Thymus (tissue), 11 donors: ENCODE data around the gene UVSSA. TPM values are rescaled to one million over a fixed set of nuclear protein-coding genes. Genes with fewer than 3 reads are reported as not detected.
"Not testable (repeated sequence)": the region's sequence is repeated elsewhere in the genome, so short reads cannot be mapped to it uniquely, and the experiment has no call there.

ENCODE experiments used
- DNase-seq, 9 donors: peaks; one replicate each; pipeline ENCODE4 v3.0.0-alpha.2; 2013; ENCODE audit warnings: low spot score in 9 of 9, low read depth in 6 of 9, missing footprints in 1 of 9
- H3K27ac ChIP-seq, 2 donors: one replicate each; pipeline ENCODE4 v1.5.1; 2013; ENCODE audit warnings: control low read depth in 1 of 2, low read depth in 1 of 2, low read length in 1 of 2, mild to moderate bottlenecking in 1 of 2, moderate library complexity in 1 of 2
- H3K27me3 ChIP-seq, 2 donors: one replicate each; pipeline ENCODE4 v1.5.1; 2013; ENCODE audit warnings: low read length in 1 of 2; ENCODE audit not compliant: control insufficient read depth in 2 of 2, insufficient read depth in 1 of 2
- H3K36me3 ChIP-seq, 2 donors: one replicate each; pipeline ENCODE4 v1.5.1; 2013; ENCODE audit warnings: low read length in 1 of 2, mild to moderate bottlenecking in 1 of 2, moderate library complexity in 1 of 2; ENCODE audit not compliant: control insufficient read depth in 2 of 2, insufficient read depth in 2 of 2
- H3K4me1 ChIP-seq, 2 donors: one replicate each; pipeline ENCODE4 v1.5.1; 2013; ENCODE audit warnings: low read length in 2 of 2; ENCODE audit not compliant: control insufficient read depth in 2 of 2, insufficient read depth in 2 of 2
- H3K4me3 ChIP-seq, 2 donors: one replicate each; pipeline ENCODE4 v1.5.1; 2013; ENCODE audit warnings: low read length in 2 of 2, control low read depth in 1 of 2, mild to moderate bottlenecking in 1 of 2
- H3K9me3 ChIP-seq, 2 donors: one replicate each; pipeline ENCODE4 v1.5.1; 2013; ENCODE audit warnings: low read length in 1 of 2, mild to moderate bottlenecking in 1 of 2; ENCODE audit not compliant: control insufficient read depth in 2 of 2, insufficient read depth in 1 of 2
- whole genome bisulfite sequencing: extraction: QIAGEN DNeasy Blood & Tissue Kit; methylation state at CpG from one replicate; pipeline ENCODE4 v1.1.7; 2013; 5-methylcytosine and 5-hydroxymethylcytosine counted together
- polyA plus RNA-seq: library from polyadenylated mRNA; stranded (reverse); fragments of 200-250 nt; gene quantifications from one replicate; pipeline ENCODE4 v1.2.3, GENCODE V29; 2013
- total RNA-seq: library from RNA; stranded (reverse); fragments of 120-200 nt; gene quantifications from one replicate; pipeline ENCODE4 v1.2.4, GENCODE V29; 2013
- donor health status: healthy.

UVSSA gene
- total and polyA plus RNA-seq, 2 donors, result 3.9 to 15.4 TPM

DNA sequence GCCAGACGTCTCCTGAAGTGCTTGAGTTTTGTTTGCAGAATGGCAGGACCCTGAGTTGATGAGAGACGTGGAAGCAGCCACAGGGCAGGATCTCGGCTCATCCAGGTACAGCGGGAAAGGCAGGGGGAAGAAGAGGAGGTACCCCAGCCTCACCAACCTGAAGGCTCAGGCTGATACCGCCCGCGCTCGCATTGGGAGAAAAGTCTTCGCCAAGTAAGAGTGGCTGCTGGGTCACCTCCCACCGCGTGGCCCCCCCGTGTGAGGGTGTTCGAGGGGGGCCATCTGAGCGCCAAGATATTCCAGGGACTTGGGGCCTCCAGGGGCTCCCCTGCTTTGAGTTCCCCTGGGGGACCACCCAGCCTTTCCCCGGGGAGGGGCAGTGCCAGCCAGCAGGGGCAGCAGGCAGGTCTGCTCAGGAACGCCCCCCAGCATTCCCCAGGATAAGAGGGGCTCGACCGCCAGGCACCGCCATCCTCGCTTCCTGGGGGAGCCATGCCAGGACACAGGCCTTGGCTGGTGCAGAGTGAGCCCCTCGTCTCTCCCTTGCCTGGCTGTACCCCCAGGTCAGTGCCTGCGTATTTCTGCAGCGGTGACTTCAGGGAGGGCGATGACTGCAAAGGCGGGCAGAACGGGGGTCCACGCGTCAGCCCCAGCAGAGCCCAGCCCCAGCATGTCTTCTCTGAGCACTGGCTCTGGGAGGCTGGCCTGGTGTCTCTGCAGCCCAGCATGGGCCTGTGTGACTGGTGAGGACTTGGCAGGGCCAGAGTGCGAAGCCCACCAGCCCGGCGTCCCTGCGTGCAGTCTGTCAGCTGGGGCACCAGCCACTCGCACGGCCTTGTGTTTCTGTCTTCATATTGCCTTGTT, 37.0 kb downstream of the UVSSA start:
- H3K36me3 ChIP-seq, result peaks cover 0 to 41% of the 10 kb centered on the region in 2 donors
- no peak overlapping the region for H3K27ac ChIP-seq
- WGBS, result 91% methylated on average over 34 of the region's 34 CpGs
- no peak for DNase-seq
- no peaks in the 10 kb centered on the region for H3K27me3 ChIP-seq
- no peaks in the 10 kb centered on the region for H3K4me1 ChIP-seq
- no peak overlapping the region for H3K4me3 ChIP-seq
- peaks cover 0 to 1% of the 10 kb centered on the region in 2 donors for H3K9me3 ChIP-seq

DNA sequence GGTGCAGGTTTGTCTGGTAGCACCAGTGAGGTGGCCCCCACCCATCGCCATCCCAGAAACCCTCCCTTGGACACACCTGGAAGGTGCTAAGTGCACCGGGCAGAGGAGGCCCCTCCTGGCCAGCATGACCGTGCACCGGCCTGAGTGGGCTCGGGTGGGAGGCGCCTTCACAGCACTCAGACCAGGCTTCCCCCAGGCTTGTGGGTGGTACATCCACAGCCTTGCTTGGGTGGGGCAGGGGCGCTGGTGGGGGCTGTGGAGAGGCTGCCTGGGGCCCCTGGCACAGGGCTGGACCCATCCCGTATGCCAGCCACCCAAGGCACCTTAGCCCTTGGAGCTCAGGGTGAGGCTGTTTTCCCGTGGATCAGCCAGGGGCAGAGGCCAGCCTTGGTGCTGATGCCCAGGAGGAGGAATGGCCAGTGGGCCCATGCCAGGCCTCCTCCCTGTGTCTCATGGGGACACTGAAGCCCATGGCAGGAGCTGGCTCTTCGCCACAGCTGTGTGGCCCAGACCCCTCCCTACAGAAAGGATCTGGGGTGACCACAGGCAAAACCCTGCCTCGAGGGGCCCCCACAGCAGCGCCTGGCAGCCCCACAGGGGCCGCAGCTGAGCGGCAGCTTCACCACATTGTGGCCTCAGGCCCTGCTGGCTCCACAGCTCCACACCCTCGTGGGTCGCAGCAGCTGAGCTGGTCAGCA, 37.8 kb downstream of the UVSSA start:
- DNase-seq, result no peak
- no peak overlapping the region for H3K27ac ChIP-seq
- WGBS, result 98% methylated on average over 16 of the region's 16 CpGs
- no peak overlapping the region for H3K4me3 ChIP-seq
- H3K36me3 ChIP-seq, result peaks cover 0 to 38% of the 10 kb centered on the region in 2 donors
- H3K9me3 ChIP-seq, result peaks cover 0 to 1% of the 10 kb centered on the region in 2 donors
- no peaks in the 10 kb centered on the region for H3K4me1 ChIP-seq
- H3K27me3 ChIP-seq, result no peaks in the 10 kb centered on the region

DNA sequence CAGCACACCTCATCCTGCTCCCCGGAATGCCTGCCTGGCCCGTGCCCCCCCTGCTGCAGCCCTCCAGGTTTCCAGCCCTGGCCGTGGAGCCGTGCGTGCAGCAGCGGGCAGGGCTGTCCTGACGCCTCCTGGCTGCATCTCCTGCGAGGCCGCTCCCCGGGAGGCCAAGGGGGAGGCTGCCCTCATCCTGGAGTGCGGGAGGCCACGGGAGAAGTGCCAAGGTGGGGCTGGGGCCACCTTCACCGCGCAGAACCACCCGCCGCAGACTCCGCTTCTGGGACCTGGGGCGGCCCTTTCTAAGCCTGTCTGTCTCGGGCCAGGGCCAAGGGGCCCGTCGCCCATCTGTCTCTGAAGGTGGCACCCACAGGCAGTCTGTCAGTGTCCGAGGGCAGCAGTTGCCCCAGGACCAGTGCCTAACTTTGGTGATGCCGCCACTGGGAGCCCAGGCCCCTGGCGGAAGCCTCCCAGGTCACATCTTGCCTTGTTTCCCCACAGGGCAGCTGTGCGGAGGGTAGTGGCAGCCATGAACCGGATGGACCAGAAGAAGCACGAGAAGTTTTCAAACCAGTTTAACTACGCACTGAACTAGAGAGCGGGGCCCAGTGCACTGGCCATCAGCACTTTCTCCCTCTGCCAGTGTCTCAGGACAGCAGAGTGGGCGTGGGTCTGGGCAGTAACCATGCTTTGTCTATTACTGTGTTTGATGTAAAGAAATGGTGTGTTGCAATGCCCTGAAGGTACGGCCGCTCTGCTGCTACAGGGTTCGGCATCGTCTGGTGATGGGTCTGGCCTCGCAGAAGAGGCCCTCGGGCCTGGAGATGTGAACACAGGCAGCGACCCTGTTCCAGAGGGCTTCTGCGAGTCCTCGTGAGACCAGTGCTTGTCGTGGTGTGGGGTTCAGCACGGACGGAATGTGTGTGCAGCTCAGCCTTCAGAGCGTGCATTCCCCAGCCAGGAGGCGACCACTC, 38.6 kb downstream of the UVSSA start:
- no peak overlapping the region for H3K4me3 ChIP-seq
- H3K4me1 ChIP-seq, result no peaks in the 10 kb centered on the region
- WGBS, result 98% methylated on average over 44 of the region's 44 CpGs
- no peaks in the 10 kb centered on the region for H3K27me3 ChIP-seq
- DNase-seq, result no peak
- peaks cover 0 to 38% of the 10 kb centered on the region in 2 donors for H3K36me3 ChIP-seq
- H3K27ac ChIP-seq, result no peak overlapping the region
- H3K9me3 ChIP-seq, result peaks cover 0 to 1% of the 10 kb centered on the region in 2 donors

DNA sequence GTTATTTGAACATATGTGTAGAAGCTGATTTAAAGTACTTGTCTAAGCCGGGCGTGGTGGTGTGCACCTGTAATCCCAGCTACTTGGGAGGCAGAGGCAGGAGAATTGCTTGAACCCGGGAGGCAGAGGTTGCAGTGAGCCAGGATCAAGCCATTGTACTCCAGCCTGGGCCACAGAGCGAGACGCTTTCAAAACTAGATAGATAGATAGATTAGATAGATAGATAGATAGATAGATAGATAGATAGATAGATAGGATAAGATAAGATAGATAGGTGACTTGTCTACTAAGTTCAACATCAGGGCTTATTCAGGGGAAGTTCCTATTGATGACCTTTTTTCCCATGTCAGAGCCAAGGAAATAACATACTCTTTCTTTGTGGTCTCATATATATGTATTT, 46.4 kb downstream of the UVSSA start:
- not testable (repeated sequence) for DNase-seq, H3K27me3 ChIP-seq, H3K27ac ChIP-seq, H3K4me1 ChIP-seq, H3K4me3 ChIP-seq, H3K36me3 ChIP-seq
- WGBS, result 98% methylated on average over 5 of the region's 5 CpGs
- H3K9me3 ChIP-seq, result peaks cover 8 to 32% of the 10 kb centered on the region in 2 donors

DNA sequence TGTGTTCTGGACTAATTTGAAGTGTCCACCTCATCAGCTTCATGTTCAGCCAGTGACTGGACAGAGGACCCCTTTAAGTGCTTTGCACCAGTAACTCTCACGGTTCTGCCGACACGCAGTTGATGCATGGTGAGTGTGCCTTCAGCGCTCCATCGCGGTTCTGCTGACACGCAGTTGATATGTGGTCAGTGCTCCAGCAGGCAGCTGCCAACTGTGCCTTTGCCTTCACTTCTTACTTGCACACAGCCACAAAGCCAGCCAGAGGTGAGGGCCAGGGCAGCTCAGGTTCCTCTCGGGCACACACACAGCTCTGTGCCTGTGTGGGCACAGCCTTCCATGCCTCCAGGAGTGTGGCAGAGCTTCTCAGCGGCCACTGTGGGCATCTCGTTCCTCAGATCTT, 46.9 kb downstream of the UVSSA start:
- DNase-seq, result no peak
- whole genome bisulfite sequencing, result 98% methylated on average over 10 of the region's 10 CpGs
- Histone ChIP-seq H3K9me3 (peaks cover 12 to 37% of the 10 kb centered on the region in 2 donors), H3K36me3 (peaks cover 0 to 5% of the 10 kb centered on the region in 2 donors), H3K4me1 (no peaks in the 10 kb centered on the region), H3K27me3 (peaks cover 0 to 2% of the 10 kb centered on the region in 2 donors), H3K27ac (no peak overlapping the region), H3K4me3 (no peak overlapping the region)

DNA sequence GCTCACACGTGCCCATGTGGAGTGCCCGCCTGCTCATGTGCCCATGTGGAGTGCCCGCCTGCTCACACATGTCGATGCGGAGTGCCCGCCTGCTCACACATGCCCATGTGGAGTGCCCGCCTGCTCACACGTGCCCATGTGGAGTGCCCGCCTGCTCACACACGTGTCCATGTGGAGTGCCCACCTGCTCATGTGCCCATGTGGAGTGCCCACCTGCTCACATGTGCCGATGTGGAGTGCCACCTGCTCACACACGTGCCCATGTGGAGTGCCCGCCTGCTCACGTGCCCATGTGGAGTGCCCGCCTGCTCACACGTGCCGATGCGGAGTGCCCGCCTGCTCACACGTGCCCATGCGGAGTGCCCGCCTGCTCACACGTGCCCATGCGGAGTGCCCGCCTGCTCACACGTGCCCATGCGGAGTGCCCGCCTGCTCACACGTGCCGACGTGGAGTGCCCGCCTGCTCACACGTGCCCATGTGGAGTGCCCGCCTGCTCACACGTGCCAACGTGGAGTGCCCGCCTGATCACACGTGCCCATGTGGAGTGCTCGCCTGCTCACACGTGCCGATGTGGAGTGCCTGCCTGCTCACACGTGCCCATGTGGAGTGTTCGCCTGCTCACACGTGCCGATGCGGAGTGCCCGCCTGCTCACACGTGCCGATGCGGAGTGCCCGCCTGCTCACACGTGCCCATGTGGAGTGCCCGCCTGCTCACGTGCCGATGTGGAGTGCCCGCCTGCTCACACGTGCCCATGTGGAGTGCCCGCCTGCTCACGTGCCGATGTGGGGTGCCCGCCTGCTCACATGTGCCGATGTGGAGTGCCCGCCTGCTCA, 47.8 kb downstream of the UVSSA start:
- H3K36me3 ChIP-seq, H3K27ac ChIP-seq, H3K4me3 ChIP-seq, DNase-seq, H3K4me1 ChIP-seq, H3K27me3 ChIP-seq: not testable (repeated sequence)
- H3K9me3 ChIP-seq, result peaks cover 18 to 46% of the 10 kb centered on the region in 2 donors
- 95% methylated on average over 49 of the region's 63 CpGs for WGBS

DNA sequence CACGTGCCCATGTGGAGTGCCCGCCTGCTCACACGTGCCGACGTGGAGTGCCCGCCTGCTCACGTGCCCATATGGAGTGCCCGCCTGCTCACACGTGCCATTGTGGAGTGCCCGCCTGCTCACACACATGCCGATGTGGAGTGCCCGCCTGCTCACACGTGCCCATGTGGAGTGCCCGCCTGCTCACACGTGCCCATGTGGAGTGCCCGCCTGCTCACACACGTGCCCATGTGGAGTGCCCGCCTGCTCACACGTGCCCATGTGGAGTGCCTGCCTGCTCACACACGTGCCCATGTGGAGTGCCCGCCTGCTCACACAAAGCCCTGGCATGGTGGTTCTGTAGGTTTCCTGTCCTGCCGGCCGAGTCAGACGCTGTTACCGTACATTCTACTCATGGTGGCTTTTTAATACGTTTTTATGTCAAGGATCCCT, 48.4 kb downstream of the UVSSA start:
- Histone ChIP-seq H3K27me3 (peaks cover 0 to 14% of the 10 kb centered on the region in 2 donors), H3K9me3 (peaks cover 18 to 52% of the 10 kb centered on the region in 2 donors)
- not testable (repeated sequence) for H3K4me3 ChIP-seq, DNase-seq, H3K27ac ChIP-seq, H3K36me3 ChIP-seq, H3K4me1 ChIP-seq
- 98% methylated on average over 26 of the region's 26 CpGs for WGBS
